T-helper 9 cell (primary cell): ENCODE measurements around the gene AGR3.
"Not testable (repeated sequence)": the region's sequence is repeated elsewhere in the genome, so short reads cannot be mapped to it uniquely, and the experiment has no call there.

Experiments
- DNase-seq: peaks from one replicate; pipeline ENCODE4 v3.0.0-alpha.2; 2020

Gene AGR3

GRCh38 chr7:16891338-16891737 lies 9.6 kb upstream of the AGR3 start:
- DNase-seq, result no peak

- no peak for DNase-seq
Observed at GRCh38 chr7:16889851-16890415, 8.2 kb upstream of the AGR3 start.

DNA sequence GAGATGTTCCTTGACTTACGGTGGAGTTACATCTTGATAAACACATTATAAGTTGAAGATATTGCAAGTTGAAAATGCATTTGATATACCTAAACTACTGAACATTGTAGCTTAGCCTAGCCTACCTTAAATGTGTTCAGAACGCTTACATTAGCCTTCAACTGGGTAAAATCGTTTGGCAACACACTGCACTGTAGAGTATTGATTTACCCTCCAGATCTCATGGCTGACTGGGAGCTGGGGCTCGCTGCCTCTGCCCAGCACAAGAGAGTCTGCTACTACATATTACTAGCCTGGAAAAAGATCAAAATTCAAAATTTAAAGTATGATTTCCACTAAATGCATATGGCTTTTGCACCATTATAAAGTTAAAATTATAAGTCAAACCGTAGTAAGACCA lies 7.5 kb upstream of the AGR3 start:
- no peak for DNase-seq

- no peak for DNase-seq
Observed at GRCh38 chr7:16883918-16884317, 2.1 kb upstream of the AGR3 start.

DNA sequence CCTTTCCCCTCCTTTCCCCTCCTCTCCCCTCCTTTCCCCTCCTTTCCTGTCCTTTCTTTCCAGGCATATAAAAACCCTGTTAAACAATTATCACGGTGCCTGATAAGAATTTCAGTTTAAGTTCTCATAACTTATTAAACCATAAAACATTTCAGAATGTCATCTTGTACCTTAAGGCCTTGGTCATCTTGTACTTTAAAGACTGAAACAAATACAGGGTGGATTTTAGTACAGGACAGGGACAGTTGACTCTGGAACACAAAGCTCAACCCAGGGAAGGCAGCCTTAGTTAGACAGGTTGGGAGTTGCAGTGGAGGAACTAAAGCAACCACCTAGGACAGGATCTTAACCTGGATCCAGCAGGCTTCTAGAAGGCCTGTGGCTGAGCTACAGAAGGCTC lies 1.2 kb downstream of the AGR3 start:
- DNase-seq, result no peak

- DNase-seq, result no peak
Observed at GRCh38 chr7:16879181-16879580, 2.6 kb downstream of the AGR3 start.

DNA sequence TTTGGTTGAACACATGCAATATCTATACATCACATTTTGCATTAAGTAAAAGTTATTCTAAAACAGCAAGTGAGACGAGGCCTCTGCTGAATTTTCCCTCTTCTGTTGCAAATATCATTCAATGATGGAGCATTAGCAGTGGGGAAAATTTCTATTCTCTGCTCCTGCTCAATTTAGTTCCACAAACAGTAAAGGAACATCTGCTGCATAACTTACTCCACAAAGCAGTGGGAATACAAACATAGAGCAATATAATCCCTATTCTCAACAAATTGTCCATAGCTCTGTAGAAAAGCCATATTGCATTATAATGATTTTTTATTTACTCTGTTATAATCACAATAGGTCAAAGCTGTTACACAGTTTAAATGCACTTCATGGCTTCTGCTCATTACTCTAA lies 5.9 kb downstream of the AGR3 start:
- DNase-seq, result no peak

DNA sequence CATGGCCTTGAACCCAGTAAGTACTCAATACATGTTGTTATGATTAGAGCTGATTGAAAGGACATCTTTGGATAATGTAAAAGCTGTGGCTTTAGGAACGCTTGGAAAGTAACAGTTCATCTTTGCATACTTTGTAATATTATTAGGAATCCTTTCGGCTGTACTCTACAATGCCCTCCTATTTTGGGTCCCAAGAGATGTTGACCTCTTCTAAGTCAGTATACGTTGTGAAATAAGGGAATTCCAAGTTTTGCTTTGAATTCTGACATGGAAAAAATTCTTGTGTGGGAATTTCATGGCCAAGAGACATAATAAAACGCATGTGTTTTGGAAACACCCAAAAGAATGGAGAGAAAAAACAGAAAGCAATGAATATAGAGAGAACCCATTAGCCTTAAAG lies 7.7 kb downstream of the AGR3 start:
- no peak for DNase-seq

DNA sequence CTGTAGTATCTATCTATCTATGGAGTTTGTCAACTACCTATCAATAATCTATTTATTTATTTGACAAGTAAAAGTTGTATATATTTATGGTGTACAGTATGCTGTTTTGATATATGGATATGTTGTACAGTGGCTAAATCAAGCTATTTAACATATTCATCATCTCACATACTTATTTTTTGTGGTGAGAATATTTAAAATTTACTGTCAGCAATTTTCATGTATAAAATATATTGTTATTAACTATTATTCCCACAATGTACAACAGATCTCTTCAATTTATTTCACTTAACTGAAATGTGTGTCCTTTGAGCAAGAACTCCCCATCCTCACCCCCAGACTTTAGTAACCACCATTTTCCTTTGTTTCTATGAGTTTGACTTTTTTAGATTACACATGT lies 14.5 kb downstream of the AGR3 start:
- no peak for DNase-seq

DNA sequence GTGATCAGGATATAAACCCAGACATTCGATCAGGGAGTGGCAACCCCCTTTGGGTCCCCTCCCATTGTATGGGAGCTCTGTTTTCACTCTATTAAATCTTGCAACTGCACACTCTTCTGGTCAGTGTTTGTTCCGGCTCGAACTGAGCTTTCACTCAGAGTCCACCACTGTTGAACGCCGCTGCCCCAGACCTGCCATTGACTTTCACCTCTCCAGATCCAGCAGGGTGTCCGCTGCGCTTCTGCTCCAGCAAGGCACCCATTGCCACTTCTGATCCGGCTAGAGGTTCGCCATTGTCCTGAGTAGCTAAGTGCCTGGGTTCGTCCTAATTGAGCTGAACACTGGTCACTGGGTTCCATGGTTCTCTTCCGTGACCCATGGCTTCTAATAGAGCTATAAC lies 28.6 kb downstream of the AGR3 start:
- DNase-seq, result not testable (repeated sequence)

GRCh38 chr7:16851829-16852228 lies 30.0 kb downstream of the AGR3 start:
- DNase-seq, result no peak

GRCh38 chr7:16850614-16851466 lies 30.9 kb downstream of the AGR3 start:
- no peak for DNase-seq

DNA sequence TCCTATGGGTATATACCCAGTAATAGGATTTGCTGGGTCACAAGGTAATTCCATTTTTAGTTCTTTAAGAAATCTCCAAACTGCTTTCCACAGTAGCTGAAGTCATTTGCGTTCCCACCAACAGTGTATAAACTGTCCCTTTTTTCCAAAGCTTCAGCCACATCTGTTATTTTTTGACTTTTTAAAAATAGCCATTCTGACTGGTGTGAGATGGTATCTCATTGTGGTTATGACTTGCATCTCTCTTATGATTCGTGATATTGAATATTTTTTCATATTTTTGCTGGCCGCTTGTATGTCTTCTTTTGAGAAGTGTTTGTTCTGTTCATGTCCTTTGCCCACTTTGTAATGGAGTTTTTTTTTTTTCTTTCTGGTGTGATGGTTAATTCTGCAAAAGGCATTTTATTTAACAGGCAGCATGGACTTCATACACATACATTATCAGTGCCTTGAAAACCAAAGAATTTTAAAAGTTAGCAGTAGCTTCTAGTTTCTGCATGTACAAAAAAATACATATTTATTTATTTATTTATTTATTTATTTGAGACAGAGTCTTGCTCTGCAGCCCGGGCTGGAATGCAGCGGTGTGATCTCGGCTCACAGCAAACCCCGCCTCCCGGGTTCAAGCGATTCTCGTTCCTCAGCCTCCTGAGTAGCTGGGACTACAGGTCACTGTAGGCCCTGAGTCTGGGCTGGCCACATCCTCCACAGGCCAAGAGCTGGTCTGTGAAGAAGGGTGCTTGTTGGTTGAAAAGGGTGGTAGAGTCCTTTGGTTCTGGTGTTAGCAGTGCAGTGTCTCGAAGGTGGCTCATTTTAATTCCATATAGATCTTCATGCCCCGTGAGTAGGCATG lies 32.3 kb downstream of the AGR3 start:
- DNase-seq, result no peak

- DNase-seq, result no peak
Observed at GRCh38 chr7:16847381-16847860, 34.4 kb downstream of the AGR3 start.

DNA sequence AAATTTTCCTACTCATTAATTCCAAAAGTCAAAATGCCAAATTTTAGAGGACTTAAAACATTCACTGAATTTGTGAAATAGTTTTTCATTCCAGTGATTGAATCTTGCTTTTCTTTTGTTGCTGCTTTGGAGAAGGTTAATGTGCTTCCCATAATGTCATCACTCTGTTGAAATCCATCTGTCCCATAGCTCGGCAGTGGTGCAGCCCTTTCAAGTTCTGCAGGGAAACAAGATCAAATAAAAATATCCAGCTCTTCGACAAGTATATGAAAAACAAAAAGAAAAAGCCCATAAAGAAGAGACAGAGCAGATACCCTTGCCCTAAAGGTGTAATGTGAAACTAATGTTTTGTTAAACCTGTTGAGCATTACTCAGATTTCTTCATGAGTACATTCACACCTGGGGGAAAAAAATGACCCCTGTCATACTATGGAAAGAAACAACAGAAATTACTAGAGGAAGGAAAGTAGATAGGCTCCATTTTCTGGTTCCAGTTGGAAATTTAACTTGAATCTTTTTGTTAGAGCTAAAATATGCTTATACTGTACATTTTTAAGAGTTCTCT lies 35.1 kb downstream of the AGR3 start:
- DNase-seq, result no peak

GRCh38 chr7:16845746-16846145 lies 36.0 kb downstream of the AGR3 start:
- DNase-seq, result no peak

DNA sequence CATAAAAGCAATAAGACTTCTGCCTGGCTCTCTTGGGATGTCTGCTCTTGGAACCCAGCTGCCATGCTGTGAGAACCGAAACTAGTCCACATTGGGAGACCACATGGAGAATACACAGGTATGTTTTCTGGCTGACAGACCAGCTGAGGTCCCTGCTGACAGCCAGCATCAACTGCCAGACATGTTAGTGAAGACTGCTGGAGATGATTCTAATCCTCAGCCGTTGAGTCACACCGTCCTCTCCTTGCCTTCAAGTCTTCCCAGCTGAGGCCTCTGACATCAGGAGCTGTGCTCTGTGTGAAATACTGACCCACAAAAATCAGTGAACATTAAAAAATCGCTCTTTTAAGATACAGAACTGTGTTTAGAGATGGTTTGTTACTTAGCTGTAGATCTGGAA lies 40.1 kb downstream of the AGR3 start:
- DNase-seq, result no peak

DNA sequence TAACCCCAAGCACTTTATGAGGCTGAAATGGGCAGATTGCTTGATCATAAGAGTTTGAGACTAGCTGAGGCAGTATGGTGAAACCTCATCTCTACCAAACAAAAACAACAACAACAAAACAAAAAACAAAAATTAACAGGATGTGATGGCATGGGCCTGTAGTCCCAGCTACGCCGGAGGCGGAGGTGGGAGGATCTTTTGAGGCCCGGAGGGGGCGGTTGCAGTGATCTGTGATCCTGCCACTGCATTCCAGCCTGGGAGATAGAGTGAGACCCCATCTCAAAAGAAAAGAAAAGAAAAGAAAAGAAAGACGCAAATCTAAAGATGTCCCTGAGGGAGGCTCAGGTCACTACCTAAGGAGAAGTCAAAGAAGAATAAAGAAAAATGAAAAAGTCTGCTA lies 41.7 kb downstream of the AGR3 start:
- DNase-seq, result no peak

DNA sequence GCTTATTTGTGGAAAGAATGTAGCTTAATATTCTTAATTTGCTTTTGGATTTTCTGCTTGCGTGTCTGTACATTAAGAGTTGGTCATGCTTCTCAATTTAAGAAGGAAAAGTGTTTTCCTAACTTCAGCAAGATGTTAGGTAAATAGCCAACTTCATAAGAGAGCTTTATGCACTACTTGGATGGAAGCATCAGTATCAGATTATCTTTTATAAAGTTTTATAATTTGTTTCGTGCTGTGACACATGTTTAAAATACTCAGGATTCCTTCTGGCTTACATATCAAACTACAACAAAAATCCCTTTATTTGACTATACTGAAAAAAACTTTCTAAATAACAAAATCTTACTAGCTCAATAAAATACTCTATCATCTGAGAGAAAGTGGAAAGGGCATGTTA lies 42.1 kb downstream of the AGR3 start:
- DNase-seq, result no peak

GRCh38 chr7:16838891-16839290 lies 42.9 kb downstream of the AGR3 start:
- no peak for DNase-seq

GRCh38 chr7:16838386-16838785 lies 43.4 kb downstream of the AGR3 start:
- DNase-seq, result no peak

- DNase-seq, result no peak
Observed at GRCh38 chr7:16836481-16836880, 45.3 kb downstream of the AGR3 start.

GRCh38 chr7:16833373-16833772 lies 48.4 kb downstream of the AGR3 start:
- DNase-seq, result no peak
